KMS-11 (cell line): ENCODE data around the gene STK32B.

Experiments
- H2AFZ ChIP-seq: fragments of 200-600 bp; sonication (generic); 2 replicates; pipeline ENCODE4 v1.6.1; 2016; ENCODE audit warnings: antibody characterized with exemption, mixed run types, low read depth
- H3K27ac ChIP-seq: fragments of 200-600 bp; sonication (generic); 2 replicates; pipeline ENCODE4 v1.6.1; 2016; ENCODE audit warnings: mild to moderate bottlenecking, mixed run types
- H3K27me3 ChIP-seq: fragments of 200-600 bp; sonication (generic); 2 replicates; pipeline ENCODE4 v1.6.1; 2017; ENCODE audit warnings: mild to moderate bottlenecking, low read depth, mixed run types, moderate library complexity; ENCODE audit not compliant: insufficient read depth
- H3K36me3 ChIP-seq: fragments of 200-600 bp; sonication (generic); 2 replicates; pipeline ENCODE4 v1.6.1; 2017; ENCODE audit warnings: mild to moderate bottlenecking, mixed run types; ENCODE audit not compliant: insufficient read depth
- H3K4me1 ChIP-seq: fragments of 200-600 bp; sonication (generic); 2 replicates; pipeline ENCODE4 v1.6.1; 2016; ENCODE audit warnings: mild to moderate bottlenecking, low read depth, mixed run types; ENCODE audit not compliant: poor library complexity, severe bottlenecking
- H3K4me2 ChIP-seq: fragments of 200-600 bp; sonication (generic); 2 replicates; pipeline ENCODE4 v1.7.0; 2016; ENCODE audit warnings: mild to moderate bottlenecking, mixed run types
- H3K4me3 ChIP-seq: fragments of 200-600 bp; sonication (generic); IDR thresholded peaks from 2 replicates; pipeline ENCODE4 v1.6.1; 2017; ENCODE audit warnings: low read depth, low read length, mixed read lengths; ENCODE audit not compliant: insufficient read depth
- H3K79me2 ChIP-seq: fragments of 200-600 bp; sonication (generic); 2 replicates; pipeline ENCODE4 v1.6.1; 2016; ENCODE audit warnings: low read depth, mixed run types; ENCODE audit not compliant: insufficient read depth
- H3K9ac ChIP-seq: fragments of 200-600 bp; sonication (generic); 2 replicates; pipeline ENCODE4 v1.6.1; 2016; ENCODE audit warnings: mild to moderate bottlenecking, mixed run types
- H4K20me1 ChIP-seq: fragments of 200-600 bp; sonication (generic); 2 replicates; pipeline ENCODE4 v1.6.1; 2016; ENCODE audit warnings: mild to moderate bottlenecking, mixed run types; ENCODE audit not compliant: insufficient read depth
- CTCF ChIP-seq: fragments of 200-600 bp; sonication (generic); conservative IDR thresholded peaks from 2 replicates; pipeline ENCODE4 v1.6.1; 2017; ENCODE audit warnings: low read depth, mild to moderate bottlenecking, antibody characterized with exemption, low read length, moderate library complexity, mixed read lengths

STK32B gene

DNA sequence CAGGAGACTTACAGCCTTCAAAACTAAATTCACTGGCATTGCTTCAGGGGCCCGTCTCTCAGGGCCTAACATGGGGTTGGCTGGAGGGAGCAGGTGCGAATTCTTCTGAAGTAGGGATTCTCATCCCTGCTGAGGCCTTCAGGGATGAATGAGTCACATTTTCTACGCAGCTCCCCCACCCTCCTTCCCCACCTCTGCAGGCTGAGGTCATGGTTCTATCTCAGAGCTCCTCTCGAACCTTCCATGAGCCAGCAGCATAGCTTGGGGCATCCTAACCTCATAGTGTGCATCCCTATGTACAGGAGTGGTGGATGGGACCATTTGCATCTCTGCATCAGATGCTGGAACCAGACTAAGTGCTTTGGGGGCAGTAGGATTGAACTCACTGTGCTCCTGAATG is 347.8 kb downstream of the STK32B start:
- H3K27ac ChIP-seq = no peak overlapping the region
- H2AFZ ChIP-seq = no peak overlapping the region

DNA sequence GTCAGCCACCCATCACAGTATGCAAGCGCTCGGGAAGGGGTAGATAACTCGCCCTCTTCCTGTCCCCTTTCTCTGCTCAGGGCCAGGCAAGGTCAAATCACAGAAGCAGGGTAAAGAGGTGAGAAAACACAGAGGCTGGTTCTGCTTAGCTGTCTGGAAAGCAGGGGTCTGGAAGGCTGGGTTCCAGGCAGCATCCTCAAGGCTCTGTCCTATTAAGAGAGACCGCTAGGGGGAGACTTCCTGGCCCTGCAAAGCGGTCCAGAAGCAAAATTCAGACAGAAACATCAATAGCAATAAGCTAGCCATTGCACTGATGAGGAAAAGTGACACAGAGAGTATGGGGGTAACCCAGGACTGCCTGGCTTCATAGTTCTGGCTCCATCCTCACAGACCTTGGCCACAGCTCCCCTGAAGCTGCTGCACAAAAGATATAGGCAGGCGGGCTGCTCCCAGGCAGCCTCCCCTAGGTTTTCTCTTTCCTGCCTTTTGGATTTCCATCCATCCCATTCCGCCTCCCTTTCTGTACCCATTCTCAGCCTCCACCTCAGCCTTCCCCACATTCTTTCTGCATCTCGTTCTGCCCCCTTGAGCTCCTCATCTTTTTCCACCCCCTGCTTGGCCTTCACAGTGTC is 348.6 kb downstream of the STK32B start:
- Histone ChIP-seq H3K4me2 (no peak overlapping the region), H3K79me2 (no peaks in the 10 kb centered on the region), H2AFZ (no peak overlapping the region), H3K36me3 (no peaks in the 10 kb centered on the region), H3K27ac (no peak overlapping the region), H3K27me3 (no peaks in the 10 kb centered on the region), H3K4me1 (no peaks in the 10 kb centered on the region), H3K4me3 (no peak overlapping the region), H4K20me1 (no peaks in the 10 kb centered on the region), H3K9ac (no peak overlapping the region)
- peak; percentile 64 for TF ChIP-seq CTCF

More for the DNA sequence above, 347.8 kb downstream of the STK32B start:
- TF ChIP-seq CTCF = no peak
- no peaks in the 10 kb centered on the region for H3K27me3 ChIP-seq
- H3K36me3 ChIP-seq = no peaks in the 10 kb centered on the region
- H3K9ac ChIP-seq = no peak overlapping the region
- no peaks in the 10 kb centered on the region for H3K79me2 ChIP-seq
- no peaks in the 10 kb centered on the region for H4K20me1 ChIP-seq
- no peak overlapping the region for H3K4me2 ChIP-seq
- H3K4me1 ChIP-seq = no peaks in the 10 kb centered on the region
- no peak overlapping the region for H3K4me3 ChIP-seq

- H3K4me3 ChIP-seq = no peak overlapping the region
- TF ChIP-seq CTCF = no peak
- H3K27me3 ChIP-seq = no peaks in the 10 kb centered on the region
- H4K20me1 ChIP-seq = no peaks in the 10 kb centered on the region
- H2AFZ ChIP-seq = no peak overlapping the region
- no peaks in the 10 kb centered on the region for H3K4me1 ChIP-seq
- no peak overlapping the region for H3K4me2 ChIP-seq
- no peaks in the 10 kb centered on the region for H3K79me2 ChIP-seq
- no peaks in the 10 kb centered on the region for H3K36me3 ChIP-seq
- H3K9ac ChIP-seq = no peak overlapping the region
- no peak overlapping the region for H3K27ac ChIP-seq
Measured at GRCh38 chr4:5403746-5404497, 352.6 kb downstream of the STK32B start.

DNA sequence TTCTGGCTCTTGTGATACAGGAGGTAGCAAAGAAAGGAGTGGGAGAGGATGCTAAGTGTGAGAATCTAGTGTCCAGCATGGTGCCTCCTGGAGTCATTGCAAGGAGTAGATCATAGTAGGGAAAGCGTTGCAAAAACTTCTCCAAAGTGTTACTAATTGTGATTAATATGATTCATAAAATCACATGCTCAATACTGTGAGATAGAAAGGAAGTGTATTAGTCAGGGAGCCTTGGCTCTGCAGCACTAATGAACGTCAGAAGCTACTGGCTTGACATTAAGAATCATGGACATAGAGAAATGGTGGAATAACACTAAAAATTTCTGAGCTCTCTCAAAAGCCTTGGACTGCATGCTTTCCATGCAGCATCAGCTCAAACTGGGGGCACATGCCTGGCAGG is 358.0 kb downstream of the STK32B start:
- no peak overlapping the region for H3K4me3 ChIP-seq
- no peaks in the 10 kb centered on the region for H3K36me3 ChIP-seq
- H3K27ac ChIP-seq = no peak overlapping the region
- no peak overlapping the region for H3K9ac ChIP-seq
- no peak overlapping the region for H2AFZ ChIP-seq
- no peaks in the 10 kb centered on the region for H3K4me1 ChIP-seq
- H4K20me1 ChIP-seq = no peaks in the 10 kb centered on the region
- no peak overlapping the region for H3K4me2 ChIP-seq
- no peak for TF ChIP-seq CTCF
- no peaks in the 10 kb centered on the region for H3K79me2 ChIP-seq
- H3K27me3 ChIP-seq = no peaks in the 10 kb centered on the region
